Measurements from ENCODE around the gene GALNT16. TPM values are rescaled to one million over a fixed set of nuclear protein-coding genes. Genes with fewer than 3 reads are reported as not detected.

The GALNT16 gene
- total and polyA plus RNA-seq, 11 donors: 17.0 to 81.6 (median 51.3) TPM

DNA sequence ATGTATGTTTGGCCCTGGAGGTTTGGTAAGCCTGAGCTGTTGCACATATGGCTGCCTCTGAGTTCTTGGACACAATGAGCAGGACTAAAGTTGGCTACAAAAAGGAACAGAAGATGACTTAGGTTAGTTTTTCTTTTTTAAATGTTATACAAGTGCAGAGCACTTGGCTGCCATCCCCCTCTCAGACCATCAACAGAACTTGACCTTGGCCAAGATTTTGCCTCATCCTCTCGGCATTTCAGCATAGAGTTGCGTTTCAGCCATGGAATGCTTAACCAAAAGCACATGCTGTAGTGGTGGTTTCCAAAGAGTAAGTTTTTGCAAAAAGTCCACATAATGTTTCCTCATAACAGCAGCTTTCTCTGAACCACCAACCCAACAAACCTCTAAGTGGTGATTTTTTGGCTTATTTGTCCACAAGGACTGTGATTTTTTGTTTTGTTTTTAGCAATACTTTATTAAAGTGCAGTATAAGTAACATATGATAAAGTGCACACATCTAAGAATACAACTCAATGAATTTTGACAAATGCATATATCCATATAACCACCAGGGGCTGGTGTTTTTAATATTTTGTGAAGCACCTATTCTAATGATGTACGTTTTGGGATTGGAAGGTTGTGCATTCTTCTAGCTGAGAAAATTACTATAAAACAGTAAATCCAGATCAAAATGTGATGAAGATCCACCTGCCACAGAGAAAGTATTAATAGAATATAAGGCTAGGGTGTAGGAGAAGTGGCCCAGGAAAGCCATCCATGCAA is 12.1 kb upstream of the GALNT16 start:
- DNase-seq (peak in 1 of 5 donors; percentile 63), ATAC-seq (peak in 3 of 4 donors; percentile 62 to 79 (median 77))
- no peak overlapping the region for H3K4me3 ChIP-seq
- TF ChIP-seq, protein P1, sequence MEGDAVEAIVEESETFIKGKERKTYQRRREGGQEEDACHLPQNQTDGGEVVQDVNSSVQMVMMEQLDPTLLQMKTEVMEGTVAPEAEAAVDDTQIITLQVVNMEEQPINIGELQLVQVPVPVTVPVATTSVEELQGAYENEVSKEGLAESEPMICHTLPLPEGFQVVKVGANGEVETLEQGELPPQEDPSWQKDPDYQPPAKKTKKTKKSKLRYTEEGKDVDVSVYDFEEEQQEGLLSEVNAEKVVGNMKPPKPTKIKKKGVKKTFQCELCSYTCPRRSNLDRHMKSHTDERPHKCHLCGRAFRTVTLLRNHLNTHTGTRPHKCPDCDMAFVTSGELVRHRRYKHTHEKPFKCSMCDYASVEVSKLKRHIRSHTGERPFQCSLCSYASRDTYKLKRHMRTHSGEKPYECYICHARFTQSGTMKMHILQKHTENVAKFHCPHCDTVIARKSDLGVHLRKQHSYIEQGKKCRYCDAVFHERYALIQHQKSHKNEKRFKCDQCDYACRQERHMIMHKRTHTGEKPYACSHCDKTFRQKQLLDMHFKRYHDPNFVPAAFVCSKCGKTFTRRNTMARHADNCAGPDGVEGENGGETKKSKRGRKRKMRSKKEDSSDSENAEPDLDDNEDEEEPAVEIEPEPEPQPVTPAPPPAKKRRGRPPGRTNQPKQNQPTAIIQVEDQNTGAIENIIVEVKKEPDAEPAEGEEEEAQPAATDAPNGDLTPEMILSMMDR (IDR thresholded peaks at IDR 0.05): peak in 7 of 12 donors; percentile 9 to 30 (median 23)
- TF ChIP-seq POLR2A (IDR thresholded peaks at IDR 0.05): no peak
- peaks cover 0 to 22% (median 4%) of the 10 kb centered on the region in 12 donors for H3K4me1 ChIP-seq
- intact Hi-C loops (cut with DNase I): loop anchor here in 4 of 10 donors (5.0 to 10.0 kb wide), 3 partner anchors 114 to 383 kb away; partner anchors contain the start of gene CCDC177 (in 2 of the 4)
- H3K27ac ChIP-seq: peak overlapping the region in 4 of 12 donors; percentile 25 to 61 (median 40)
- H3K27me3 ChIP-seq: no peaks in the 10 kb centered on the region
- H3K36me3 ChIP-seq: no peaks in the 10 kb centered on the region
- 51 to 78% (median 60%) methylated on average over 3 of the region's 3 CpGs for WGBS, 4 donors
- no peaks in the 10 kb centered on the region for H3K9me3 ChIP-seq

DNA sequence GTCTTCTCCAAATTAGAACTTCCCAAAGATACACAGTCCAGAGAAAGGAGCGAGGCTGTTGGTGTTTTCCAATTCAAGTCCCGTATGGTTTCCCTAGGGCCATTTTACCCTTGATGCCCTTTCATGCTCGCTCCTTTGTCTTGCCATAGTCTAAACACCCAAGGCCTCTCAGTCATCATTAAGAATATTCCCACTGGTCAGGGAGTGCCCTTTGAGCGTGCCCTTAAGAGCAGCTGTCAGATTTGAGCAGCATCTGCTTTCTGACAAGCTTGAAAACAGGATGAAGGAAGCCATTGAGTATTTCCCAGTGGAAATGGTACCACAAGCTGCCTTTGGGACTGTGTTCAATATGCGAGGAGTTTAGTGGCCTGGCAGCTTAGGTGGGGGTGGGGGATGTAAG is 10.4 kb upstream of the GALNT16 start:
- no peak for ATAC-seq
- Histone ChIP-seq H3K9me3 (no peaks in the 10 kb centered on the region), H3K36me3 (no peaks in the 10 kb centered on the region), H3K27ac (peak overlapping the region in 1 of 12 donors; percentile 8), H3K4me3 (no peak overlapping the region), H3K27me3 (no peaks in the 10 kb centered on the region), H3K4me1 (peaks cover 0 to 20% (median 0%) of the 10 kb centered on the region in 12 donors)
- intact Hi-C loops (cut with DNase I): loop anchor here in 5 of 10 donors (5.0 to 10.0 kb wide), 3 partner anchors 113 to 385 kb away; partner anchors contain the start of gene CCDC177 (in 4 of the 5)
- DNase-seq: no peak
- WGBS, 4 donors: 89 to 93% (median 91%) methylated on average over 5 of the region's 5 CpGs
- no peak for TF ChIP-seq POLR2A (IDR thresholded peaks at IDR 0.05)
- TF ChIP-seq, protein P1 (IDR thresholded peaks at IDR 0.05): no peak

DNA sequence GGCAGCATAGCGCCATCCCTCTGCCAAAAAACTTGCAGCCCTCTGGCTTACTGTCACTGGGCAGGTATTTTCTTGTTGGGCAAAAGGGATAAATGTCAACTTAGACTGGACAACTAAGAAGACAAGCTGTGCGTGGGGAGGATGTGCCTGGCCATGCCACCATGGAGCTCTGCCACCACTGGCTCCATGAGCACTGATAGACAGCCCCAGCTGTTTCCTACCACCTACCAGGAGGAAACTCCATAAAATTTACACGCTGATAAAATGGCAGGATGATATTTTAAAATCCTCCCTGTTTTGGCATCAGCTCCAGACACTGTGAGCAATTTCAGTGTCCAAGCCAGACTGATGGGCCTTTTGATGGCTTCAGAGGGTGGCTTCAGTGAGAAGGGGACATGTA is 7.1 kb upstream of the GALNT16 start:
- Histone ChIP-seq H3K36me3 (no peaks in the 10 kb centered on the region), H3K27ac (no peak overlapping the region), H3K27me3 (peaks cover 0 to 4% (median 0%) of the 10 kb centered on the region in 9 donors), H3K4me1 (peaks cover 0 to 19% (median 5%) of the 10 kb centered on the region in 12 donors), H3K9me3 (no peaks in the 10 kb centered on the region), H3K4me3 (no peak overlapping the region)
- ATAC-seq: no peak
- TF ChIP-seq POLR2A (IDR thresholded peaks at IDR 0.05): no peak
- TF ChIP-seq, protein P1 (IDR thresholded peaks at IDR 0.05): no peak
- WGBS, 4 donors: 63 to 77% (median 68%) methylated on average over 3 of the region's 3 CpGs
- intact Hi-C loops (cut with DNase I): loop anchor here in 2 of 10 donors (10.0 kb wide), 1 partner anchor 322 kb away; the partner anchor contains the start of gene CCDC177 (in 2 of the 2)
- DNase-seq: no peak

DNA sequence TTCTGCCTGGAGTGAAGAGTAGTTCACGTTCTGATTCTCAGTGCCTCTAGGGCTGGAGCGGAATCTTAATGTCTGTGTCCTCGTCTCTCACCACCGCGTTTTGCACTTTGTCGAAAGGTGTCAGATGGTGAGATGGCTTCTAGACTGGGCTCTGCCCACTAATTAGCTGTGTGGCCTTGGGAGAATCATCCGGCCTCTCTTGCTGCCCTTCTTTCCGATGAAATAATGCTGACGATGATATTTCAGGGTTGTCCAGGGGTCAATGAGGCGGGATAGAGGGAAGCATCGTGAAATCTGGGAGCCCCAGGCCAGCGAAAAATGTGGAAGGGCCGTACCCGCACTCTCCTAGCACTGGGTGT is 811 bp upstream of the GALNT16 start:
- Histone ChIP-seq H3K9me3 (no peaks in the 10 kb centered on the region), H3K4me1 (peaks cover 2 to 66% (median 35%) of the 10 kb centered on the region in 12 donors), H3K36me3 (no peaks in the 10 kb centered on the region), H3K4me3 (peak overlapping the region in 11 of 12 donors; percentile 61 to 94 (median 69)), H3K27me3 (peaks cover 0 to 59% (median 0%) of the 10 kb centered on the region in 9 donors), H3K27ac (peak overlapping the region in 8 of 12 donors; percentile 75 to 90 (median 84))
- no peak for DNase-seq
- WGBS, 4 donors: 22 to 29% (median 26%) methylated on average over 13 to 14 of the region's 14 CpGs
- TF ChIP-seq POLR2A (IDR thresholded peaks at IDR 0.05): no peak
- TF ChIP-seq, protein P1 (IDR thresholded peaks at IDR 0.05): no peak
- no peak for ATAC-seq
- intact Hi-C loops (cut with DNase I): loop anchor here in 5 of 10 donors (5.0 to 10.0 kb wide), 4 partner anchors 88 to 316 kb away; partner anchors contain the start of gene CCDC177 (in 2 of the 5)

All from heart left ventricle (tissue), 16 donors.